Measurements from ENCODE around the gene IQCH.

The IQCH gene

DNA sequence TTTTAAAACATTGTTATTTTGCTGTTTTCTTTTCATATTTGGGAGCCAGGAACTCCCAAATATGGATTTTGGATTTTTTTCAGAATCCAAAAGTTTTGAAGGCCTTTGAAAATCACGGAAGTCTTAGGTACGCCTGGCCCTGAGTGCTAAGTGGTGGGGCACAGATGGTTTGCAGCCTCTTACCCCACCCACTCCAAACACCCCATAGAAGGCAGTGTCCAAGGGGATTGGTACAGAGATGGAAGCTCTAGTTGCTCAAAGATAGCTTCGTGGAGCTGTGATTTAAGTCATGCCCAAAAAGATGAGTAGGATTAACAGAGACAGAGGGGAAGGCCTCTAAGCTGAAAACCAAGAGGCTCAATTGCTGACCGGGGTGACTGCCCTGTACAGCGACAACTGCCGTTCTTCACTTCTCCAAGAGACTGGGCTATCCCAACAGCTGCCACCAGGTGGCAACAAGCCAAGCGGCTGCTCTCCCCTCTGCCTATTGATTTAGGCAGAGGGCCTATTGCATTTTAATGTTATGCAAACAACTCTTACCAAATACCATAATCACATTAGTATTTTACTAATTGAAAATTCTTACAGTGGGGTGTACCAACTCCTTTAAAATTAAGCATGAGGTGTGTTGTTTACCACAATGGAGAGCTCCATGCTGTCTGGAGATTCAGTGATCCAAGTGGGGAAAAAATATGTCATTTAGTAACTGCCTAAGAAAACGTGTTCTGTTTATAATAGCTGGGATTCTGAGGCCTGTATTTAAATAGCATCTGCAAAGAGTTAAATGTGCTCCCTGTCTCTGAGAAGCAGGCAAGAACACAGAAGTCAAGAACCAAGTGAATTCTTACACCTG is 202.3 kb downstream of the IQCH start:
- peak; percentile 77 for DNase-seq

GRCh38 chr15:67458331-67459029 is 203.9 kb downstream of the IQCH start:
- DNase-seq = no peak

DNA sequence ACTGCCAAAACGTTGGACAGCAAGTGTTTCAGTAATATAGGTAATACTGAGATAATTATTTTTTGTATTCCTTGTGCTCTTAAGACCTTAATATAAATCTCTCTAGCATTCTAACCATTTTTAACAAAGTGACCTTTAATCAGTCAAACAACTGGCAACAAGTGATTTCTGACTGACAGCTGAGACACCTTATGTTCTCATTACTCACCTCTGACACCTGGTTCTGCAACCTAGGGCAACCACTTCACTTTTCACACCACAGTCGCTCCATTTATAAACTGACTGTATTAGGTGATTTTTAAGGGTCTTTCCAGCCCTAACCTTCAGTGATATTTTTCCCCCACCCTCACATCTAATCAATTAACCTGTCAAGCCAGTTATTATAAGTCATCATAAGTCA is 205.9 kb downstream of the IQCH start:
- DNase-seq = no peak

GRCh38 chr15:67461735-67462134 is 207.1 kb downstream of the IQCH start:
- DNase-seq = no peak

- DNase-seq = no peak
These were observed 208.3 kb downstream of the IQCH start for GRCh38 chr15:67462875-67463274.

GRCh38 chr15:67463488-67463887 is 208.9 kb downstream of the IQCH start:
- no peak for DNase-seq

DNA sequence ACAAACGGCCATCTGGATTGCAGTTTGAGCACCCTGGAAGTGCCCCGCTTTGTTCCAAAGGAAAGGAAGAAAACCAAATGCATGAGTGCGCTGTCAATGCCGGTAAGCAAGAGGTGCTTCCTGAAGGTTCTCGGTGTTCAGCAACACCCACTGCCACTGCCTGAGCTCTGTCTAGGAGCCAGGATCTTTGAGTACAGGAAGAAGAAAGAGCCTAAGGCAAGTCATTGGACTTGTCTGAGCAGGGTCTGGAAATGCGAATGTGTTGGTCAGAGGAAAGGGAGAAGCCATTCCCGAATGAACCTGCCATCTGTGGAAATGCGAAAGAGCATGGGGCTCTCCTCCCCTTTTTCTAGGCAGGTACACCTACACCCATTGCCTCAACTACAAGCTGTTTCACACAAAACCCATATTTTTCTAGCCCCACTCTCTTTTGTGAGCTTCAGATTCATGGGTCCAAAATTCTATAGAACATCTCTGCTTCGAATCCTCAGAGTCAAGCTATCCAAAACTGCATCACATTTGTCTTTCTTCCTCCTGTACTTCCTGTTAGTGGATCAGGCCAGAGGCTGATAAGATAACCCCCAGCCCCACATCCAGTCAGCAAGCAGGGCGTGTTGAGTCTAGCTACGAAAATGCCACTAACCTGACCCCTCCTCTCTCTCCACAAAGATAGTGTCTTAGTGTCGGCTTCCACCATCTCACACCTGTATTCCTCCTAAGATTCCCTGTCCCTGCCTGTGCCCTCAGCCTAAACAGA is 210.8 kb downstream of the IQCH start:
- no peak for DNase-seq

DNA sequence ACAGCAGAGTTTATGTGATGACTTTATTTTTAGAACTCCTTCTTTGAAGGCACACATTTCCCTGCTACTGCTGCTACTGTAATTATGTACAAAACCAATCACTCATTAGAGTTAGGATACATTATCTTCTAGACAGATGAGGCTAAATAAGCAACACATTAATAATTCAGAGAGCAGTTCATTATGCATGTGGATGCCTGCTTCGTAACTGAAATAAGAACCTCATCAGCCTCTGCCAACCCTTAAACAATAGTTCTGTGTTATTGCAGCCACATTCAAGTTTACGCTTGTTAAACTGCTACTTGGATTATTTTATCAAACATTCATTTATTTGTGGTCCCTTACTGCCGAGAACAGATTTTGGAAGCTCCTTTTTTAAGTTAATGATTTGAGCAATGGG is 213.8 kb downstream of the IQCH start:
- no peak for DNase-seq

DNA sequence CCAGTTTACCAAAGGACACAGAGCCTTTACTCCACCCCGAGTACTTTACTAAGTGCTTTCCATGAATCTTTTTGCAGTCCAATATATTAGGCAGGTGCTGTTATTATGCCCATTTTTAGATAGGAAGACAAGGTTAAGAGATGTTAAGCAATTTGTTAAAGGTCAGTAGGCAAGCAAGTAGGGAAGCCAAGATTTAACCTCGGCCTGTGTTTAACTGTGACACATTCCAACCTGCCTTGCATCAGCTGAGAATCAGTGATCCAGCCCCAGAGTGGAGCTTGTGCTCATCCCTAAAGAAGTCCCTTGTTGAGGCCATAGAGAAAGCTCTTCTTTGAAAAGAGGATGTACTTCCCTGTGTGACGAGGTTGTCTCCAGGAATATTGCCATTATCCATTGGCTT is 215.1 kb downstream of the IQCH start:
- DNase-seq = no peak

GRCh38 chr15:67472957-67473356 is 218.4 kb downstream of the IQCH start:
- no peak for DNase-seq

GRCh38 chr15:67474405-67475110 is 220.0 kb downstream of the IQCH start:
- DNase-seq = no peak

DNA sequence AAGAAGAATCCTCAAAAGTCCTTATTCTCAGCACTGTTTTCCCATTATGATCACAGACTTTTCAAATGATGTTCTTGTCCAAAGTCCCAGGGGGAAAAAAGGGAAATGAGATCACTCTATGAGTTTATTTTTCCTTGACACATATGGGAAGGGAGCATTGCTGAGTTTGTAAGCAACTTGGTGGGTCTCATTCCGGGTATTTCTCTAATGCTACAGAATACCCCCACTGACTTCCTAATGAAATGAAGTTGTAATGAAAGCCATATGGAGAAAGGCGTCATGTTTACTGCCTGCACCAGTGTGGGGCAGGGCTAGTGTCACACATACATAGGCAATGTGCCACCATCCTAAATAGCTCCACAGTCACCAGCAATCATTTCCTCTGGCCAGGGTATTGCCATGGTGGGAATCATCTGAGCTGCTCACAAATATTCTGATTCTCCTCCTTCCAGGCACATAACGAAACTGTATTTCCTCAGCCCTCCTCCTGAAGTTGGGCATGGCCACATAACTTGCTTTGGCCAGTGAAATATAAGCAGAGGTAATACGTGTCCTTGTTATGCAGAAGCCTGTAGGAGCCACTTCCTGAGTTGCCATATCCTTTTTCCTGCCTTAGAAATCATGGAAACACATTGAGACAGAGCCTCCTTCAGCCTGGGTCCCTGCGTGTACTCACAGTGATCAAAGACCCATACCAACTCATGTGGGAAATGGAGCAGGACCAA is 225.4 kb downstream of the IQCH start:
- no peak for DNase-seq

- DNase-seq = no peak
These were observed 226.2 kb downstream of the IQCH start for GRCh38 chr15:67480741-67481140.

- no peak for DNase-seq
These were observed 227.1 kb downstream of the IQCH start for GRCh38 chr15:67481680-67482079.

DNA sequence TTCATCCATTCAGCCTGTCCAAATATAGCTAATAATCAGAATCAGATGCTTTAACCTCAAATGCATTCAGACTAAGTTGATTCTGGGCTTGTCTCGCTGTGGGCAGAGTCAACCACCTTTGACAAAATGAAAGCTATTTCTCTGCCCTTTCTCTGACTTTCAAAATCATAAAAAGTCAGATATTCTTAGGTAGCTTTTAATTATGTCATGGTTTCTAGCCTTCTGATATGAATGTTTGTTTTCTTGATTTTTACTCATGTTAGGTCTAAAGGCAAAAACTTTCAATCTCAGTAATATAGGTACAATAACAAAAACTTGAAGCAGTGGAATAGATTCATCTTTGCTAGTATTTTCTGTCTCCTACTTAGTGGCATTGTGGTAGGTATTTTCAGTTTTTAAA is 241.0 kb downstream of the IQCH start:
- no peak for DNase-seq

DNA sequence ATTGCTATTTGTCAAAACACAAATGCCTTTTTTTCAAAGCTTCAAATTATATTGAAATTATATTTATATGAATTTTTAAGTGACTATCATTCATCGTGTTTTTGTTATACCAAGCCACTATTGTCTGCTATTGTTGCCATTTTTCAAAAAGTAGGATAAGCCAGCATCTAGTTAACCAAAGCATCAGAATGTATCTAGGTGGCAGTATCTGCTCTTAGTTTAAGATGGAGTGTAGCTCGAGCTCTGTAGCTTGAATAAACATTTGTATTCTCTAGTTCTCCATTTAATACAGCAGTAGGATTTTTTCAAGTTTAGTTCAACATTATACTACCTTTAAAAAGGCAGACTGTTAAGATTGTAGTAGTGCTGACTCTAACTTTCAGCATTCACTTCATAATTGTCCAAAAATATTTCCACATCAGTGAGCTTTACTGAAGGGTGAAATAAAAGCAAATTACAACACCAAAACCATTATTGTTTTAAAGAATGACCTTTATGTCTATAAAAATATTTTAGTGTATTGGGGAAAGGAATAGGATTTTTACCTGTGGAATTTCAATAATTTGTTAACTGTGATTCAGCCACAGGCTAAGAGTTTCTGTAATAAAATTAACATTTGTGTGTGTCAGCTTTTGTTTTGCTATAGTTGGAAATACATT is 246.7 kb downstream of the IQCH start:
- no peak for DNase-seq

DNA sequence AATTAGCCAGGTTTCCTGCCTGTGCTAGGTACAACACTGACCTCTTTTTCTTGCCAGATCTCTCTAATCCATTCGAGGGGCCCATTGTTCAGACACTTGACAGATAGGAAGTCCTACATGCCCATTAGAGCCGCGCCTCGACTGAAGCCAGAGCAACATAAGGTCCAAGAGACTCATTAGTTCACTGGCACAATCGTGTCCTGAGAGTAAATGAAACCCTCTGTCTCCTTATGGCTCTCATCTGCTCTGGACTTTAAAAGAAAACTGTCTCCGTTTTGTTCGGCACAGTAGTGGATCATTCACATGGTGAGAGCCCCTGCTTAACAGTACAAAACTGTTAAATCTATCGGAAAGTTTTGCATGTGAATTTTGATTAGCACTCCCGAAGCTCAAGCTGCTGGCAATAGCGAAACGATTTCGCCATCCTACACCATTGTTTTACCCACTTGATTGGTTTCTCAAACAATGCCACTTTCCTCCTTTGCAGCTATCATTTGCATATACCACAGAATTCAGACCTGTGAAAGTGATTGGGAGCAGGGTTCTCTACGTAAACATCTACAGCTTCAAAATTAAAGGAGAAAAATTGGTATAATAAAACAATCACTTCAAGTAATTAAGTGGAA is 247.4 kb downstream of the IQCH start:
- DNase-seq = no peak

DNA sequence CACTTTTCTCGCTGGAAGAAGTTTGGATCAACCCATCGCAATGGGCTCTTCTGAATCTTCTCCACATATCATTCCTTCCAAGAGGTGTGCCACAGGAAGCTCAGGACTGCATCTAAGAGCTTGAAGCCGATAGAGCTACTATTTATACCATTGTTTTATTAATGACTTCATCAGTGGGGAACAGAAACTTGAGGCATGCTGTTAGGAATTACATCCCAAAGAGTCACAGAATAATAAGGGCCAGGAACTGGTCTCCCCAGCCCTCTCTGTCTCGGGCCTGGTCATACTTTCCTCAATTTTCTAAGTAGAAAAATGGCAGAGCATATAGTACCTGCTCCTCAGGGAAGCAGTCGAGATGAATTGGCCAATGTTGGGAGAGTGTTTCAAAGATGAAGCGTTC is 249.5 kb downstream of the IQCH start:
- no peak for DNase-seq

DNA sequence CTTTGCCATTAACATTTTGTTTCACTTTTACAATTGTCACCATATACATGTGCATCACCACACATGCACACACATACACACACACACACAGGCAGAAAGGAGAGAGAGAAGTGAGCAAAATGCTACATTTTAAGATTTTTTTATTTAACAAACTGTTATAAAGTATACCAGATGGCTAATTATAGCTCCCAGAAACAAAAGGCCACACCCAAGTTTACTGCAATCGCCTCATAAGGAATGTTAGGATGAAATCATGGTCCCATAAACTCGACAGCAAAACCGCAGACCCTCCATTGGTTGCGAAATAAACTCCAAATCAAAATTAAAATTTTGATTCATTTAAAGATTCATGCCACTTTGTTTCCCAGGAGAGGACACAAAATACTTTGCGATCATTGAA is 250.2 kb downstream of the IQCH start:
- no peak for DNase-seq

- DNase-seq = no peak
These were observed 251.3 kb downstream of the IQCH start for GRCh38 chr15:67505675-67506572.

Measured in effector CD4-positive, alpha-beta T cell (primary cell).